Measurements from ENCODE around the gene GREM1. TPM values are rescaled to one million over a fixed set of nuclear protein-coding genes. Genes with fewer than 3 reads are reported as not detected.

The GREM1 gene
- total RNA-seq = 2.8 TPM
- long read RNA-seq, full-length matches to known transcripts = 1 of 1 reads
- long read RNA-seq, partial matches to known transcripts = 0 of 1 reads
- long read RNA-seq, other reads (novel, unspliced or antisense) = 0 of 1 reads

- TF ChIP-seq CTCF (IDR thresholded peaks at IDR 0.05) = no peak
- ATAC-seq = peak; percentile 10
- Histone ChIP-seq H3K4me1 (peaks cover 17% of the 10 kb centered on the region), H3K36me3 (no peaks in the 10 kb centered on the region), H3K9me3 (no peaks in the 10 kb centered on the region), H3K4me3 (peak within 1 kb of the TSS; percentile 30), H3K27ac (no peak within 1 kb of the TSS), H3K27me3 (peaks cover 74% of the 10 kb centered on the region)
- intact Hi-C loops (cut with DNase I) = loop anchor here (10.0 kb wide), 1 partner anchor 63 kb away; no protein-coding TSS in a partner anchor
- no peak for DNase-seq
These were observed at the start of gene GREM1 for GRCh38 chr15:32717426-32718226. Gene GREM1, plus strand, starts transcription at chr15:32718004. Its CDS starts 12,687 bp downstream, at chr15:32730691.

GRCh38 chr15:32668942-32669341, 48.9 kb upstream of the GREM1 start:
- Histone ChIP-seq H3K27ac (no peak overlapping the region), H3K27me3 (no peaks in the 10 kb centered on the region), H3K36me3 (no peaks in the 10 kb centered on the region), H3K4me1 (no peaks in the 10 kb centered on the region), H3K4me3 (no peak overlapping the region), H3K9me3 (no peaks in the 10 kb centered on the region)
- no peak for TF ChIP-seq CTCF (IDR thresholded peaks at IDR 0.05)
- DNase-seq (no peak), ATAC-seq (no peak)
- intact Hi-C loops (cut with DNase I) = loop anchor here (5.0 kb wide), 1 partner anchor 323 kb away; no protein-coding TSS in a partner anchor

- Histone ChIP-seq H3K9me3 (no peaks in the 10 kb centered on the region), H3K27me3 (no peaks in the 10 kb centered on the region), H3K27ac (no peak overlapping the region), H3K4me1 (no peaks in the 10 kb centered on the region), H3K4me3 (no peak overlapping the region), H3K36me3 (no peaks in the 10 kb centered on the region)
- no peak for TF ChIP-seq CTCF (IDR thresholded peaks at IDR 0.05)
- DNase-seq (no peak), ATAC-seq (no peak)
- intact Hi-C loops (cut with DNase I) = loop anchor here (5.0 kb wide), 1 partner anchor 322 kb away; no protein-coding TSS in a partner anchor
These were observed 47.8 kb upstream of the GREM1 start for GRCh38 chr15:32669896-32670611.

GRCh38 chr15:32670623-32671022, 47.2 kb upstream of the GREM1 start:
- no peak for ATAC-seq

More at GRCh38 chr15:32670623-32671022, 47.2 kb upstream of the GREM1 start:
- Histone ChIP-seq H3K4me1 (no peaks in the 10 kb centered on the region), H3K4me3 (no peak overlapping the region), H3K27ac (no peak overlapping the region), H3K27me3 (no peaks in the 10 kb centered on the region), H3K36me3 (no peaks in the 10 kb centered on the region), H3K9me3 (no peaks in the 10 kb centered on the region)
- intact Hi-C loops (cut with DNase I) = no loop called here
- DNase-seq = no peak
- TF ChIP-seq CTCF (IDR thresholded peaks at IDR 0.05) = no peak
